Measurements from ENCODE around the gene ATN1. TPM values are rescaled to one million over a fixed set of nuclear protein-coding genes. Genes with fewer than 3 reads are reported as not detected.
A peak's percentile ranks its signal among the peaks of the same experiment; 100 is the strongest.

ATN1 gene
- total and polyA plus RNA-seq, 9 of the 15 experiments (the other 6 are each of a cell fraction or from before 2014, with no cell fraction given) = 0.15 to 49.8 (median 2.7) TPM

DNA sequence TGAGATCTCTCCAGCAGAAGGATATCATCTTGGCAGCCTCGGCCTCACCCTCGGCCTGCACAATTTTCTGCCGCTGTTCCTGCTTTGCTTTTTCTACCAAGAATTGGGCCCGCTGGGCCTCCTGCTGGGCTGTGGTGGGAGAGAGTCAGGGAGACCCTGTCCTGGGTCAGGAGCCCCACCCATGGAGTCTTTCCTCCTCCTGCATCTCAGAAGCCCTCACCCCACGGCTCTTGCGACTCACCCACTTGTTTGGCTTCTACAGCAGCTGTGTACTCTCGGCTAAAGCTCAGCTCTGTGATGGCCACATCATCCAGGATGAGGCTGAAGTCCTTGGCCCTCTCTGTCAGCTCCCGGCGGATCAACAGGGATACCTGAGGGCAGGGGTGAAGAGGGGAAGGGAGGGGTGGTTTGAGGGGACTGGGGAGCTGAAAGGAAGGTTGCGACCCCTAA, 39.9 kb downstream of the ATN1 start:
- H2AFZ ChIP-seq (ENCODE audit: low read depth, low read length) = no peak overlapping the region
- intact Hi-C loops (cut with micrococcal nuclease) = loop anchor here (10.0 kb wide), 1 partner anchor 217 kb away; the partner anchor contains the start of gene PEX5
- WGBS (ENCODE audit: insufficient coverage, low coverage, missing lambda C conversion rate) = 90% methylated on average over 7 of the region's 10 CpGs
- ChIA-PET POLR2A (interaction anchor here (0.8 to 3.0 kb wide), 3 partner anchors 21 to 71 kb away, joined by 3 to 10 read pairs (median 5); partner anchors contain the start of genes C12orf57 and RNU7-1), CTCF (ENCODE audit: low intra/inter-chr PET ratio) (no interaction called here)
- peaks cover 57% of the 10 kb centered on the region for H3K79me2 ChIP-seq (ENCODE audit: control insufficient read depth, insufficient read depth, low read length)
- H3K27me3 ChIP-seq (ENCODE audit: control insufficient read depth in 2 of 2, insufficient read depth in 2 of 2, low read length in 2 of 2) = no peaks in the 10 kb centered on the region
- H3K36me3 ChIP-seq (ENCODE audit: control insufficient read depth, insufficient read depth, low read length) = peaks cover 58% of the 10 kb centered on the region
- peak overlapping the region; percentile 79 to 99; a peak in 3 of 4 replicates for H3K9ac ChIP-seq (ENCODE audit: insufficient read depth in 1 of 2, low read depth in 2 of 2, low read length in 2 of 2)
- FAIRE-seq (no peak), DNase-seq (ENCODE audit: extremely low read depth in 1 of 4, low spot score in 3 of 4) (no peak), ATAC-seq (no peak)
- BruUV-seq (replicated peaks) = no TSS peak
- H3K9me3 ChIP-seq (replicated peaks; ENCODE audit: control insufficient read depth, insufficient read depth, low read depth, low read length) = no peaks in the 10 kb centered on the region
- H3K27ac ChIP-seq (ENCODE audit: extremely low read depth, low read depth, low read length) = peak overlapping the region; percentile 99; the same call in 2 of the 3 replicates
- H4K20me1 ChIP-seq (replicated peaks; ENCODE audit: control insufficient read depth, insufficient read depth, low read length) = no peaks in the 10 kb centered on the region
- H3K4me1 ChIP-seq (replicated peaks in 1 of 2; ENCODE audit: control insufficient read depth in 2 of 2, insufficient read depth in 2 of 2, low read length in 2 of 2) = peaks cover 40 to 47% of the 10 kb centered on the region in 2 experiments
- H3K4me2 ChIP-seq (ENCODE audit: insufficient read depth, low read length) = no peak overlapping the region
- no peaks in the 10 kb centered on the region for H3K9me1 ChIP-seq (ENCODE audit: control insufficient read depth, insufficient read depth, low read length)
- in situ Hi-C loops (cut with MboI) = no loop called here
- H3K4me3 ChIP-seq = no peak overlapping the region
- TF ChIP-seq, protein P1, sequence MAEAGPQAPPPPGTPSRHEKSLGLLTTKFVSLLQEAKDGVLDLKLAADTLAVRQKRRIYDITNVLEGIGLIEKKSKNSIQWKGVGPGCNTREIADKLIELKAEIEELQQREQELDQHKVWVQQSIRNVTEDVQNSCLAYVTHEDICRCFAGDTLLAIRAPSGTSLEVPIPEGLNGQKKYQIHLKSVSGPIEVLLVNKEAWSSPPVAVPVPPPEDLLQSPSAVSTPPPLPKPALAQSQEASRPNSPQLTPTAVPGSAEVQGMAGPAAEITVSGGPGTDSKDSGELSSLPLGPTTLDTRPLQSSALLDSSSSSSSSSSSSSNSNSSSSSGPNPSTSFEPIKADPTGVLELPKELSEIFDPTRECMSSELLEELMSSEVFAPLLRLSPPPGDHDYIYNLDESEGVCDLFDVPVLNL (CRISPR knock-in tag; IDR thresholded peaks at IDR 0.05; ENCODE audit: low read depth) = no peak
- TF ChIP-seq RBFOX2 (IDR thresholded peaks at IDR 0.05; ENCODE audit: low read depth, low read length) = 0 out of 2 replicates have a peak, but pooled peaks have one; percentile 30

DNA sequence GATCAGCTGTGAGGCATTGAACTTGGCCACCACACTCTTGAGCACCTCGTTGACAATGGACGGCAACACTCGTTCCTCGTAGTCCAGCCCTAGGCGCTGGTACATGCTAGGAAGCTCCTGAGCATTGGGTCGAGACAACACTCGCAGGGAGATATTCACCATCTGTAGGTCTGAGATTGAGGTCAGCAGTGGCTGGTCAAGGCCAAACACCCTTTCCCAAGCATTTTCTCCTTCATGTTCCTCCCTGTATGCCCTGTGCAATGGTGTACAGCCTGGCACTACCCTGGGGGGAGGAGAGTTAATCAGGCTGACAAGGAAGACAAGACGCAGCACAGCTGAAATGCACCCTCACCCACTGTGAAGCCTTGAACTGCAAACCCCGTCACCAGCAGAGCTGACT, 40.7 kb downstream of the ATN1 start:
- Histone ChIP-seq H3K4me1 (replicated peaks in 1 of 2; ENCODE audit: control insufficient read depth in 2 of 2, insufficient read depth in 2 of 2, low read length in 2 of 2) (peaks cover 37 to 40% of the 10 kb centered on the region in 2 experiments; a peak in 4 of 5 replicates), H3K9ac (ENCODE audit: insufficient read depth in 1 of 2, low read depth in 2 of 2, low read length in 2 of 2) (peak overlapping the region; percentile 70 to 99), H3K27me3 (ENCODE audit: control insufficient read depth in 2 of 2, insufficient read depth in 2 of 2, low read length in 2 of 2) (no peaks in the 10 kb centered on the region), H3K27ac (ENCODE audit: extremely low read depth, low read depth, low read length) (peak overlapping the region; percentile 99; the same call in 2 of the 3 replicates), H2AFZ (ENCODE audit: low read depth, low read length) (no peak overlapping the region), H3K4me3 (peak overlapping the region; percentile 97; the same call in 1 of the 2 replicates), H3K9me3 (replicated peaks; ENCODE audit: control insufficient read depth, insufficient read depth, low read depth, low read length) (no peaks in the 10 kb centered on the region), H3K36me3 (ENCODE audit: control insufficient read depth, insufficient read depth, low read length) (peaks cover 65% of the 10 kb centered on the region), H3K4me2 (ENCODE audit: insufficient read depth, low read length) (peak overlapping the region; percentile 99; the same call in 1 of the 2 replicates), H4K20me1 (replicated peaks; ENCODE audit: control insufficient read depth, insufficient read depth, low read length) (no peaks in the 10 kb centered on the region), H3K79me2 (ENCODE audit: control insufficient read depth, insufficient read depth, low read length) (peaks cover 64% of the 10 kb centered on the region), H3K9me1 (ENCODE audit: control insufficient read depth, insufficient read depth, low read length) (no peaks in the 10 kb centered on the region)
- no TSS peak for BruUV-seq (replicated peaks)
- POLR2A ChIA-PET = interaction anchor here (0.6 to 3.0 kb wide), 6 partner anchors 10 to 96 kb away, joined by 3 to 10 read pairs (median 4); partner anchors contain the start of genes C12orf57, LPCAT3, RNU7-1 and SPSB2
- in situ Hi-C loops (cut with MboI) (no loop called here), intact Hi-C loops (cut with micrococcal nuclease) (loop anchor here (10.0 kb wide), 1 partner anchor 216 kb away; the partner anchor contains the start of gene PEX5)
- ATAC-seq (no peak), FAIRE-seq (no peak), DNase-seq (ENCODE audit: extremely low read depth in 1 of 4, low spot score in 3 of 4) (no peak)
- 94% methylated on average over 8 of the region's 9 CpGs for WGBS (ENCODE audit: insufficient coverage, low coverage, missing lambda C conversion rate)
- CTCF ChIA-PET (ENCODE audit: low intra/inter-chr PET ratio) = no interaction called here
- TF ChIP-seq YBX1 (IDR thresholded peaks at IDR 0.05) (no peak), TOE1 (IDR thresholded peaks at IDR 0.05; ENCODE audit: borderline replicate concordance) (no peak), TOE1 (CRISPR knock-in tag; IDR thresholded peaks at IDR 0.05; ENCODE audit: borderline replicate concordance, low read depth) (no peak), DDX20 (tag; IDR thresholded peaks at IDR 0.05; ENCODE audit: low read depth) (no peak), EP400 (IDR thresholded peaks at IDR 0.05) (no peak), MEIS2 (IDR thresholded peaks at IDR 0.05; ENCODE audit: partially characterized antibody) (no peak), JUN (IDR thresholded peaks at IDR 0.05; ENCODE audit: borderline replicate concordance, low read depth, low read length) (no peak), JUN (CRISPR knock-in tag; IDR thresholded peaks at IDR 0.05; ENCODE audit: borderline replicate concordance) (no peak)
- TF ChIP-seq, protein P2, sequence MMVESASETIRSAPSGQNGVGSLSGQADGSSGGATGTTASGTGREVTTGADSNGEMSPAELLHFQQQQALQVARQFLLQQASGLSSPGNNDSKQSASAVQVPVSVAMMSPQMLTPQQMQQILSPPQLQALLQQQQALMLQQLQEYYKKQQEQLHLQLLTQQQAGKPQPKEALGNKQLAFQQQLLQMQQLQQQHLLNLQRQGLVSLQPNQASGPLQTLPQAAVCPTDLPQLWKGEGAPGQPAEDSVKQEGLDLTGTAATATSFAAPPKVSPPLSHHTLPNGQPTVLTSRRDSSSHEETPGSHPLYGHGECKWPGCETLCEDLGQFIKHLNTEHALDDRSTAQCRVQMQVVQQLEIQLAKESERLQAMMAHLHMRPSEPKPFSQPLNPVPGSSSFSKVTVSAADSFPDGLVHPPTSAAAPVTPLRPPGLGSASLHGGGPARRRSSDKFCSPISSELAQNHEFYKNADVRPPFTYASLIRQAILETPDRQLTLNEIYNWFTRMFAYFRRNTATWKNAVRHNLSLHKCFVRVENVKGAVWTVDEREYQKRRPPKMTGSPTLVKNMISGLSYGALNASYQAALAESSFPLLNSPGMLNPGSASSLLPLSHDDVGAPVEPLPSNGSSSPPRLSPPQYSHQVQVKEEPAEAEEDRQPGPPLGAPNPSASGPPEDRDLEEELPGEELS (CRISPR knock-in tag; IDR thresholded peaks at IDR 0.05; ENCODE audit: borderline replicate concordance) = no peak

All from K562 (cell line).